Activated CD8-positive, alpha-beta T cell treated with anti-CD3 and anti-CD28 coated beads for 36 hours (primary cell): ENCODE results near the gene CLDN25. TPM values are rescaled to one million over a fixed set of nuclear protein-coding genes. Genes with fewer than 3 reads are reported as not detected.

Experiments
- ATAC-seq: fragments of 200-7000 bp; cut with Tn5 transposase; one replicate; pipeline ENCODE4 v1.10.0; 2021; ENCODE audit warnings: mild to moderate bottlenecking, moderate library complexity
- CTCF ChIA-PET: fragments of 350-600 bp; sonication (Branson Sonifier 250); formaldehyde crosslinking; loops from one replicate; lab custom pipeline; 2021; ENCODE audit warnings: antibody characterized with exemption; lab: Charles Lee
- POLR2A ChIA-PET: fragments of 350-600 bp; sonication (Branson Sonifier 250); formaldehyde crosslinking; loops from one replicate; lab custom pipeline; 2021; ENCODE audit warnings: antibody characterized with exemption; lab: Charles Lee
- DNase-seq: peaks from one replicate; pipeline ENCODE4 v3.0.0-alpha.2; 2020
- H3K27ac Mint-ChIP-seq: one replicate; pipeline ENCODE4 v1.8.0; 2021; ENCODE audit warnings: mild to moderate bottlenecking, mixed read lengths
- H3K27me3 Mint-ChIP-seq: one replicate; pipeline ENCODE4 v1.8.0; 2021; ENCODE audit warnings: mixed read lengths
- H3K36me3 Mint-ChIP-seq: one replicate; pipeline ENCODE4 v1.8.0; 2021; ENCODE audit warnings: low read depth, mixed read lengths
- H3K4me1 Mint-ChIP-seq: one replicate; pipeline ENCODE4 v1.8.0; 2021; ENCODE audit warnings: low read depth, mixed read lengths
- H3K4me3 Mint-ChIP-seq: one replicate; pipeline ENCODE4 v1.8.0; 2021; ENCODE audit warnings: mild to moderate bottlenecking, moderate library complexity, mixed read lengths
- H3K9me3 Mint-ChIP-seq: one replicate; pipeline ENCODE4 v1.8.0; 2021; ENCODE audit warnings: mixed read lengths
- CTCF ChIP-seq: fragments of 200-600 bp; IDR thresholded peaks from one replicate; pipeline ENCODE4 v1.8.0; 2022; ENCODE audit warnings: antibody characterized with exemption, mild to moderate bottlenecking
- intact Hi-C: fragments of 100-400 bp; cut with micrococcal nuclease; formaldehyde crosslinking; loops from one replicate; pipeline ENCODE4 v1.10.0; 2022
- total RNA-seq, 2 experiments: library from RNA; stranded (reverse); gene quantifications; one replicate each; pipeline ENCODE4 v1.2.3, GENCODE V29; 2021

Gene CLDN25
- total RNA-seq, 2 experiments from 2014 or later, result not detected

GRCh38 chr11:113805640-113806039, 26.0 kb downstream of the CLDN25 start:
- Mint-ChIP-seq H3K9me3 (no peaks in the 10 kb centered on the region), H3K4me3 (no peak overlapping the region), H3K27ac (no peak overlapping the region), H3K4me1 (no peaks in the 10 kb centered on the region), H3K27me3 (no peaks in the 10 kb centered on the region), H3K36me3 (peaks cover 24% of the 10 kb centered on the region)
- TF ChIP-seq CTCF, result no peak
- intact Hi-C loops, result no loop called here
- CTCF ChIA-PET, result interaction anchor here (1.4 to 3.1 kb wide), 2 partner anchors 9 to 91 kb away, joined by 6 to 16 read pairs; no protein-coding TSS in a partner anchor
- POLR2A ChIA-PET, result no interaction called here
- DNase-seq, result no peak
- ATAC-seq, result no peak

GRCh38 chr11:113806406-113806805, 26.8 kb downstream of the CLDN25 start:
- intact Hi-C loops, result no loop called here
- CTCF ChIA-PET, result interaction anchor here (1.3 to 3.1 kb wide), 4 partner anchors 10 to 454 kb away, joined by 4 to 16 read pairs (median 5); no protein-coding TSS in a partner anchor
- H3K9me3 Mint-ChIP-seq, result no peaks in the 10 kb centered on the region
- H3K27ac Mint-ChIP-seq, result no peak overlapping the region
- no peak overlapping the region for H3K4me3 Mint-ChIP-seq
- DNase-seq (peak; percentile 17), ATAC-seq (no peak)
- no peaks in the 10 kb centered on the region for H3K4me1 Mint-ChIP-seq
- H3K27me3 Mint-ChIP-seq, result no peaks in the 10 kb centered on the region
- TF ChIP-seq CTCF, result no peak
- peaks cover 23% of the 10 kb centered on the region for H3K36me3 Mint-ChIP-seq
- POLR2A ChIA-PET, result no interaction called here

- no peak for TF ChIP-seq CTCF
- Mint-ChIP-seq H3K4me3 (no peak overlapping the region), H3K36me3 (peaks cover 21% of the 10 kb centered on the region), H3K9me3 (no peaks in the 10 kb centered on the region), H3K27ac (no peak overlapping the region), H3K4me1 (no peaks in the 10 kb centered on the region), H3K27me3 (no peaks in the 10 kb centered on the region)
- ATAC-seq, result no peak
- intact Hi-C loops, result no loop called here
- ChIA-PET CTCF (no interaction called here), POLR2A (no interaction called here)
- DNase-seq, result no peak
Observed at GRCh38 chr11:113808931-113809330, 29.3 kb downstream of the CLDN25 start.

GRCh38 chr11:113814181-113814580, 34.6 kb downstream of the CLDN25 start:
- Mint-ChIP-seq H3K27me3 (no peaks in the 10 kb centered on the region), H3K27ac (no peak overlapping the region), H3K36me3 (peaks cover 12% of the 10 kb centered on the region), H3K4me3 (no peak overlapping the region), H3K4me1 (no peaks in the 10 kb centered on the region), H3K9me3 (no peaks in the 10 kb centered on the region)
- TF ChIP-seq CTCF, result no peak
- intact Hi-C loops, result no loop called here
- ATAC-seq (no peak), DNase-seq (no peak)
- POLR2A ChIA-PET, result no interaction called here
- CTCF ChIA-PET, result no interaction called here

GRCh38 chr11:113817162-113817561, 37.6 kb downstream of the CLDN25 start:
- Mint-ChIP-seq H3K9me3 (no peaks in the 10 kb centered on the region), H3K36me3 (peaks cover 17% of the 10 kb centered on the region), H3K4me3 (no peak overlapping the region), H3K27ac (no peak overlapping the region), H3K27me3 (no peaks in the 10 kb centered on the region), H3K4me1 (no peaks in the 10 kb centered on the region)
- ATAC-seq, result no peak
- ChIA-PET POLR2A (no interaction called here), CTCF (interaction anchor here (0.8 kb wide), 1 partner anchor 21 kb away, joined by 3 read pairs; no protein-coding TSS in a partner anchor)
- intact Hi-C loops, result no loop called here
- DNase-seq, result no peak
- TF ChIP-seq CTCF, result no peak
